Upper lobe of right lung (tissue), 1 donor: Measurements from ENCODE around the gene USB1. TPM values are rescaled to one million over a fixed set of nuclear protein-coding genes. Genes with fewer than 3 reads are reported as not detected.

Experiments
- ATAC-seq: fragments of 200-7000 bp; cut with Tn5 transposase; one replicate; pipeline ENCODE4 v1.9.1; 2020; ENCODE audit warnings: mild to moderate bottlenecking, moderate library complexity
- DNase-seq: peaks from one replicate; pipeline ENCODE4 v3.0.0-alpha.2; 2020
- H3K27ac ChIP-seq: fragments of 200-600 bp; one replicate; pipeline ENCODE4 v1.8.0; 2022
- H3K27me3 ChIP-seq: fragments of 200-600 bp; one replicate; pipeline ENCODE4 v1.8.0; 2022; ENCODE audit warnings: mild to moderate bottlenecking
- H3K36me3 ChIP-seq: fragments of 200-600 bp; one replicate; pipeline ENCODE4 v1.8.0; 2022
- H3K4me1 ChIP-seq: fragments of 200-600 bp; one replicate; pipeline ENCODE4 v1.8.0; 2022
- H3K4me3 ChIP-seq: fragments of 200-600 bp; one replicate; pipeline ENCODE4 v1.8.0; 2022; ENCODE audit warnings: mild to moderate bottlenecking
- H3K9me3 ChIP-seq: fragments of 200-600 bp; one replicate; pipeline ENCODE4 v1.8.0; 2022
- intact Hi-C: fragments of 100-400 bp; cut with DNase I; formaldehyde crosslinking; loops from one replicate; pipeline ENCODE4 v1.11.0; 2022
- total RNA-seq: library from RNA; stranded (reverse); fragmentation: NEBNext Ultra II Directional; extraction: Animal tissue kit (Norgen Biotek cat#: 25700); gene quantifications from one replicate; pipeline ENCODE4 v1.2.1, GENCODE V29; 2021
- TF ChIP-seq, protein P1 (sequence below): fragments of 200-600 bp; IDR thresholded peaks from one replicate; pipeline ENCODE4 v1.8.0; 2022; ENCODE audit warnings: antibody characterized with exemption
- donor health status: DM: no; HTN: yes; CAD: no; lungs with severe emphysema.

Gene USB1
- total RNA-seq, 1 donor from 2014 or later: 37.4 TPM

DNA sequence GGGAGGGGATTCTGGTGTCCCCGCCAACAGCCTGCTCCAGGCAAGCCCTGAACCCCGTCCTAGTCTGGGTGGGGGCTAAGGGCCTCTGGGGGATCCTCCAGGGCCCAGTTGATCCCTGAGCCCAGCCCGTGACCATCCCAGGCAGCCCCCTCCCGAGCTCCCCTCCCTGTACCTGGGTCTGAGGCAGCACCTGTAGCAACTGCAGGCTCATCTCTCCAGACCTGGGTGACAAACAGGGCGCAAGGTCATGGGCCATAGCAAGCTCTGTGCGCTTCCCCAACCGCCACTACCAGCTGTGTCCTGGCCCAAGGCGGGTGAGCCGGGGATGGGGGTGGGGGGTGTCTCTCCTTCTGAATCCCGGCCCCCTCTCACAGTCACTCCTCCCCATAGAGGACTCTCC, 40.9 kb upstream of the USB1 start:
- H3K4me3 ChIP-seq: no peak overlapping the region
- H3K27me3 ChIP-seq: no peaks in the 10 kb centered on the region
- no peaks in the 10 kb centered on the region for H3K9me3 ChIP-seq
- DNase-seq (no peak), ATAC-seq (no peak)
- no peaks in the 10 kb centered on the region for H3K36me3 ChIP-seq
- intact Hi-C loops: no loop called here
- H3K4me1 ChIP-seq: no peaks in the 10 kb centered on the region
- TF ChIP-seq, protein P1, sequence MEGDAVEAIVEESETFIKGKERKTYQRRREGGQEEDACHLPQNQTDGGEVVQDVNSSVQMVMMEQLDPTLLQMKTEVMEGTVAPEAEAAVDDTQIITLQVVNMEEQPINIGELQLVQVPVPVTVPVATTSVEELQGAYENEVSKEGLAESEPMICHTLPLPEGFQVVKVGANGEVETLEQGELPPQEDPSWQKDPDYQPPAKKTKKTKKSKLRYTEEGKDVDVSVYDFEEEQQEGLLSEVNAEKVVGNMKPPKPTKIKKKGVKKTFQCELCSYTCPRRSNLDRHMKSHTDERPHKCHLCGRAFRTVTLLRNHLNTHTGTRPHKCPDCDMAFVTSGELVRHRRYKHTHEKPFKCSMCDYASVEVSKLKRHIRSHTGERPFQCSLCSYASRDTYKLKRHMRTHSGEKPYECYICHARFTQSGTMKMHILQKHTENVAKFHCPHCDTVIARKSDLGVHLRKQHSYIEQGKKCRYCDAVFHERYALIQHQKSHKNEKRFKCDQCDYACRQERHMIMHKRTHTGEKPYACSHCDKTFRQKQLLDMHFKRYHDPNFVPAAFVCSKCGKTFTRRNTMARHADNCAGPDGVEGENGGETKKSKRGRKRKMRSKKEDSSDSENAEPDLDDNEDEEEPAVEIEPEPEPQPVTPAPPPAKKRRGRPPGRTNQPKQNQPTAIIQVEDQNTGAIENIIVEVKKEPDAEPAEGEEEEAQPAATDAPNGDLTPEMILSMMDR: no peak
- no peak overlapping the region for H3K27ac ChIP-seq

DNA sequence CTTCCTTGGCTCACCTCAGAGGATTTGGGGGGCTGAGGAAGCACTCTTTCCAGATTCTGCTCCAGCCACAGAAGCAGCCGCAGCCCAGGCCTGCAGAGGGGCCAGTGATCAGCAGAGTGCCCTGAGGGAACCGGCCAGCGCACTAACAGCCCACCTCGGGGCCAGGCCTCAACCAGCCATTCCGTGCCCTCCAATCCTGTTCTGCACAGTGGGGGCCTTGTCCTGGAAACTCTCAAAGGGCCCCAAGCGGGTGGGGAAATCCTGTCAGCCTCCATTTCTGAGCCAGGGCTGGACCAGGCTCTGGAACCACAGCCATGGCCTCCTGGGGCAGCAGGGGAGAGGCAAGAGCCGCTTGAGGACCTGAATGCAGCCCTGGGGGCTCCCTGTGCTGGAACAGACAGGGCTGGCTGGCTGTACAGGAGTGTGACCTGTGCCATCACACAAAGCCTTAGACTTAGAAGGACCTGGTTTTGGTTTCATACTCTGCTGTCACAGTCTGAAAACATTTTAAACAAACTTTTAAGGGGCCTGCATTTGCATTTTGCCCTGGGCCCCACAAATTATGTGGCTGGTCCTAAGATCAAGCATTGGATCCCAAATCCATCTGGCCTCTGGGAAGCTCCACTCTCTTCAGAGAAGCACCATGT, 40.3 kb upstream of the USB1 start:
- DNase-seq: peak; percentile 51
- no peaks in the 10 kb centered on the region for H3K9me3 ChIP-seq
- intact Hi-C loops: no loop called here
- ATAC-seq: no peak
- H3K27ac ChIP-seq: no peak overlapping the region
- H3K4me3 ChIP-seq: no peak overlapping the region
- H3K27me3 ChIP-seq: no peaks in the 10 kb centered on the region
- H3K36me3 ChIP-seq: no peaks in the 10 kb centered on the region
- no peaks in the 10 kb centered on the region for H3K4me1 ChIP-seq
- TF ChIP-seq, protein P1: no peak

DNA sequence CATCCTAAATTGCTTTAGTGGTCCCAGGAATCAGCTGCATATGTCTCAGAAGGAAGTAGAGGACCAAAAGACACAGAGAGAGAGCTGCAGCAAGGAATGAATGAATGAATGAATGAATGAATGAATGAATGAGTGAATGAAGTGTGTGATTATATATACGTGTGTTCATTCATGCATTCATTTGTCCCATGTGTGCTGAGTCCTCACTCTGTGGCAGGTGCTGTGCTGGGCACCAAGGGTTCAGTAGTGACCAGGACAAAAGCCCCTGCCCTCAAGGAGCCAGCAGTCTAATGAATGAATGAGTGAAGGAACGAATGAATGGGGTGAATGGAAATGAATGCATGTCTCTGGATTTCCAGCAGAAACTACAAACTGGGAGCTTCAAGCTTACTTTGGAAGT, 39.7 kb upstream of the USB1 start:
- DNase-seq: no peak
- Histone ChIP-seq H3K4me1 (no peaks in the 10 kb centered on the region), H3K27me3 (no peaks in the 10 kb centered on the region), H3K36me3 (no peaks in the 10 kb centered on the region), H3K9me3 (no peaks in the 10 kb centered on the region), H3K4me3 (no peak overlapping the region), H3K27ac (no peak overlapping the region)
- TF ChIP-seq, protein P1: no peak
- ATAC-seq: no peak
- intact Hi-C loops: no loop called here

DNA sequence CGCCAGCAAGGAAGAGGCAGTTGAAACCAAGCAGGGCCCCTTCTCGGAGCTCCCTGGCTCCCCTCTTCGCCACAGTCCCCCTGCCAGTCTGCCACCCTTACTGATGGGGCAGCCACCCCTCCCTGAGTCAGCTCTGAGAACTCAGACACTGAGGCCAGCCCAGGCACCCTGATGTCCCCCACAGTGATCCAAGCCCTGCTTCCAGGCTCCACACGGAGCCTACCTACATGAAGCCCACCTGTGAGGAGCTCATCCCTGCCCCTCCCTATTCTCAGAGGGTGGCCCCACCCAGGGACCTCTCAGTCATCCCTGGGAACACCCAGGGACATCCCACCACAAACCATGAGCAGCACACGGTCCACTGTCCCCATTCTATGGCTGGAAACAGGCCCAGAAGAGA, 39.2 kb upstream of the USB1 start:
- H3K27ac ChIP-seq: no peak overlapping the region
- no peak for DNase-seq
- H3K4me1 ChIP-seq: no peaks in the 10 kb centered on the region
- TF ChIP-seq, protein P1: no peak
- H3K4me3 ChIP-seq: no peak overlapping the region
- intact Hi-C loops: no loop called here
- no peaks in the 10 kb centered on the region for H3K27me3 ChIP-seq
- no peaks in the 10 kb centered on the region for H3K36me3 ChIP-seq
- no peak for ATAC-seq
- no peaks in the 10 kb centered on the region for H3K9me3 ChIP-seq

DNA sequence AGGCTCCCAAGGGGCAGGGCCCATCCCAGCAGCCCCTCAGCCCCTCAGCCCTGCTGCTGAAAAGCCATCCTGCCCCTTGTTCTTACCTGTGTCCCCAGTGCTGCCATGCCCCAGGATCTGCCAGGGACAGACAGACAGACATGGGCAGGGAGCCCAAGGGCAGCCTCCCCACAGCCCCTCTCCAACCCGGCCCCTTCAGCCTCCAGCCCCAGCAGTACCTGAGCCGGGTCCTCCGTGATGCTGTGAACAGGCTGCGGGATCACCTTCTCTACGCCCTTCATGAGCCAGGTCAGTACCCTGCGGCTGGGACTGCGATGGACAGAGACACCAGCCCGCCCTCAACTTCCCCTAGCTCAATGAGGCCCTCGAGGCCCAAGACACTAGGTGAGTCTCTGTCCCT, 38.5 kb upstream of the USB1 start:
- DNase-seq (peak; percentile 58), ATAC-seq (no peak)
- Histone ChIP-seq H3K4me3 (no peak overlapping the region), H3K27me3 (no peaks in the 10 kb centered on the region), H3K36me3 (no peaks in the 10 kb centered on the region), H3K4me1 (no peaks in the 10 kb centered on the region), H3K27ac (no peak overlapping the region), H3K9me3 (no peaks in the 10 kb centered on the region)
- intact Hi-C loops: no loop called here
- TF ChIP-seq, protein P1: no peak

DNA sequence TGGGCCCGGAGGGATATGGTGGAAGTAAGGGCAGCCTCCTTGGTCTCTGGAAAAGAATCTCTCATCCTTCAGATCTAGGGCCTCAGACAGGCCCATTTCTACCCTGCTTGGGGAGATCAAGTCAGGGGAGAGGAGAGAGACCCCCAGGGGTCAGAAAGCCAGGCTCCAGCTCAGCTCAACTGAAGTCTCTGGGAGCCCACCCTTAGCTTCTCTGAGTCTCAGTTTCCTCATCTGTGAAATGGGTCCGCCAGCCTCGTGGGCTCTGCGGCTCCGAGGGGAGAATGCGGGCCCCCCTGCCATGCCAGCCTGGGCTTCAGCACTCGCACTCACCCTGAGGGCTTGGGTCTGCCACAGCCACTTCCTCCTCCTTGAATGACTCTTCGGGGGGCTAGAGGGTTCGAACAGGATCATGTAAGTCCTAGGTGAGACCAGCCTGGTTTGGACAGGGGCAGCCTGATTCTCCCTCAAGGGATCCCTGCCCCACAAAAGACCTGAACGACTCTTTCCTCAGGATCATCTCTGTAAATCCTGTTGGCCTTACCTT, 37.0 kb upstream of the USB1 start:
- TF ChIP-seq, protein P1: no peak
- ATAC-seq: no peak
- H3K36me3 ChIP-seq: no peaks in the 10 kb centered on the region
- intact Hi-C loops: no loop called here
- no peaks in the 10 kb centered on the region for H3K27me3 ChIP-seq
- H3K4me3 ChIP-seq: no peak overlapping the region
- no peak overlapping the region for H3K27ac ChIP-seq
- no peaks in the 10 kb centered on the region for H3K4me1 ChIP-seq
- no peaks in the 10 kb centered on the region for H3K9me3 ChIP-seq
- DNase-seq: no peak
